Measurements from ENCODE around the gene RNF175.

Gene RNF175

DNA sequence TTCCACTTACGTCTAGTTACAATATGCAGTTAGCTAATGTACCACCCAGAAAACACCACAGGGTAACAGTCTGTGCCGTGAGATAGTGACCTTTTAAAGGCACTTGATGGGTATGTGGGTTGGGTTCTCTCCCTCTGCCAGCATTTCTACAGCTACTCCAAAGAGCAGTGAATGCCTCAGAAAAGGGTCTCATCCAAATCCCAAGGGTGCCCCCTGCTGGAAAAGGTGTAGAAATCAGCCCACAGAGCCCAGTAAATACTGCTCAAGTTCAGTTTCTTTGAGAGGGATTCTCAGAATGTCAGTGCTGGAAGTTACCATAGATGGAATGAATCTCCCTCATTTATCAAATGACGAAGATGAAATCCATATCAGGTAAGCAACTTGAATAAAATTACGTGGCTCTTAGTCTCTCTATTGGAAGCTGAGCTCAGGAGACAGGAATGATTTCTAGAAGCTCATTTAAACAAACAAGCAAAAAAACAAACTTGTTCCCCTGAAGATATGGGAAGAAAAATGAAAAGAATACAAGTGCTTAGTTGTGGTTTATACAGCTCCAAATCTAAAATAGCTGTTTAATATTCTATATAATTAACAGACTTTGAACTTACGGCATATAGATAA, 9.5 kb downstream of the RNF175 start:
- DNase-seq: peak in 47 of 58 donors; percentile 1 to 79 (median 37)

DNA sequence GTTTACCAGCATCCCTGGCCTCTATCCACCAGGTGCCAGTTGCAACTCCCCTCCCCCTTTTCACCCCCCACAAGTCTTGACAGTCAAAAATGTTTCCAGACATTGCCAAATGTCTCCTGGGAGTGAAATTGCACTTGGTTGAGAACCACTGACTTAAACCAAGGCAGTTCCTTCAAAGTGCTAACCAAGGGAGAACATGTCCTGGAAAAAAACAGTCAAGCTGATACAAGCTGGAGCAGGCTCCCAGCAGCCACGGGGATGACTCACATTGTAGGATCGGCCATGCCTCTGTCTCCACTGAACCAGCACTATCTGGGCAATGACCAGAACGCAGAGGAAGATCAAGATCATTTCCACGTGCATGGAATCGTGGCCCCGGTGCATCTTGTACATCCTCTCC, 11.4 kb downstream of the RNF175 start:
- peak in 1 of 58 donors; percentile 3 for DNase-seq

DNA sequence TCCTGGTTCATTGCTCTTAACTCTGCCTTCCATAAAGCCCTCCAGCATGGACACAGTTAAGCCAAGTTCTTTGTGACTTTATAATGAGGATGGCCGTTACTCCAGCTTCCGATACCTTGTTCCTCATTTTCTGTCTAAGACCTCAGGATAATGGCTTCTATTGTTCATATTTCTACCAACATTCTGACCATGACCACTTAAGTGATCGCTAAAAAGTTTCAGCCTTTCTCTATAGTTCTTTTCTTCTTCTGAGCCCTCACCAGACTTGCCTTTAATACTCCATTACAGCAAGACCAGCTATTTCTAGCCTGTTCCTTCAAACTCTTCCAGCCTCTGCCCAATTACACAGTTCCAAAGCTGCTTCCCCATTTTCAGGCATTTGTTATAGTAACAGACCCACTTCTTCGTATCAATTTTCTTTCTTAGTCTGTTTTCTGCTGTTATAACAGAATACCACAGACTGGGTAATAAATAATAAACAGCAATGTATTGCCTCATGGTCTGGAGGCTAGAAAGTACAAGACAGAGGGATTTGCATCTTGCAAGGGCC, 12.3 kb downstream of the RNF175 start:
- DNase-seq: no peak

DNA sequence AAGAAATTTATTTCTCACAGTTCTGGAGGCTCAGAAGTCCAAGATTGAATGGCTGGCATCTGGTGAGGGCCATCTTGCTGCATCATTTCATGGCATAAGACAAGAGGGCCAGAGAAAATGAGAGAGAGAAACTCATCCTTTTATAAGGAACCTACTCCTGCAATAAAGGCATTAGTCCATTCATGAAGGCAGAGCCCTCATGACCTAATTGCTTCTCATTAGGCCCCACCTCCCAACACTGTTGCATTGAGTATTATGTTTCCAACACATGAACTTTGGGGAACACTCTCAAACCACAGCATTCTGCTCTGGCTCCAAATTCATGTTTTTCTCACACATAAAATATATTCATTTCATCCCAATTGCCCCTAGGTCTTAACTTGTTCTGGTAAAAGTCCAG, 14.2 kb downstream of the RNF175 start:
- DNase-seq: no peak

DNA sequence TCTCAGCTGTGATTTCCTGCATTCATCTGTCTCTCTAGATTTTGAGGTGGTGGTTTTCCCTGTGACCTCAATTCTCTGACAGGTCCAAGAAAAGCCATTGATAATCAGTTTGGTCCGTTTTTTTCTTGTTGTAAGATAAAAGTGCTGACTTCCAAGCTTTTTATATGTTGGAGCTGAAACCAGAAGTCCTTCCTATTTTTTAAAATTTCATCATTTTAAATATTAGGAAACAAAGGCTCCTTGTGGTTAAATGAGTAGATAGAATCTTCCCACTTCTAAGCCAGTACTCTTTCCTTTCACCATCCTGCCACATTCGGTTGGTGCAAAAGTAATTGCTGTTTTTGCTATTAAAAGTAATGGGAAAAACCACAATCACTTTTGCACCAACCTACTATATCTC, 18.3 kb downstream of the RNF175 start:
- no peak for DNase-seq

DNA sequence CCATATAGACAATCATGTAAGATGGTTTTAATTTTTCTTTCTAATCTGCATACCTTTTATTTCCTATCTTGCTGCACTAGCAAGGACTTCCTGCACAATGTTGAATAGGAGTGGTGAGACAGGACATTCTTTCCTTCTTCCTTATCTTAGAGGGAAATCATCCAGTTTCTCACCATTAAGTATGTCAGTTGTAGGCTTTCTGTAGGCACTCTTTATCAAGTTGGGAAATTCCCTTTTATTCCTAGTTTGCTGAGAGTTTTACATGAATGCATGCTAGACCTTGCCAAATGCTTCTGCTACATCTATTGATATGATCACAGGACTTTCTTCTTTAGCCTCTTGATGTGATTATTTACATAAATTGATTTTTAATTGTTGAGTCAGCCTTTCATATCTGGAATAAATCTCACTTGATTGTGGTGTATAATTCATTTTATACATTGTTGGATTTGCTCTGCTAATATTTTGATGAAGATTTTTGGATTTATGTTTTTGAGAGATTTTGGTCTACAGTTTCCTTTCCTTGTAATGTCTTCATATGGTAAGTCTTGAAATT, 23.8 kb downstream of the RNF175 start:
- DNase-seq: no peak

DNA sequence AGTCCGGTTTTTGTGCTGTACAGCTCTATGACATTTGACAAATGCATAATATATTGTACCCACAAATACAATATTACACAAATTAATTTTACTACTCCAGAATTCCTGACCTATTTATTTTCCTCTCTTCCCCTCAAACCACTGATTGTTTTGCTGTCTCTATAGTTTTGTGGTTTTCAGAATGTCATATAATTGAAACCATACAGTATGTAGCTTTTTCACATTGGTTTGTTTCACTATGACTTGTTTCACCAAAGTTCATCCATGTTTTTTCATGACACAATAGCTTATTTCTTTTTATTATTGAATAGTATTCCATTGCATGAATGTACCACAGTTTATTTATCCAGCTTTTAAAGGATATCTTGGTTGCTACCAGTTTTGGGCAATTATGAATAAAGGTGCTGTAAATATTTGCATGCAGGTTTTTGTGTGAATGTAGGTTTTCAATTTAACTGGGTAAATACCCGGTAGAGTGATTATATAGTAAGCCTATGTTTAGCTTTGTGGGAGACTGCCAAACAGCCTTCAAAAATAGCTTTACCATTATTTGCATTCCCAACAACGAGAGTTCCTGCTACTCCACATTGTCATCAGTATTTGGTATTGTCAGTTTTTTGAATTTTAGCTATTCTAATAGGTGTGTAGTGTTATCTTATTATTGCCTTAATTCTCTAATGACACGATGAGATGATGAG, 25.9 kb downstream of the RNF175 start:
- DNase-seq: no peak

DNA sequence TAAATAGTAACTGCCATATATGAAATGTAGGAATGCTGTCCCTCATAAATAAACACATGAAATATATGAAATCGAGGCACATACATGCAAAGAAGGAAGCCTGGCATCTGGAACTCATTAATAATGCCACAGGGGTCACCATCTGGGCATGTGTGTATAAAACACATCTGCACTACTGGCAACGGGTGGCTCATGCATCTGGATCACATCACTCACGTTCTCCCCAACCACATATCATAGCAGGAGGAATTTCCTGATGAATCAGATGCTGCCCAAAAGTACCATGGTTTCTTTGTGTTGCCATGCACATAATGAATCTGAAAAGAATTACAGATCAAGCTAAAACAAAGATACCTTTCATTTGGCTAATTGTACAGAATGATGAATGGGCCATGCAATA, 28.6 kb downstream of the RNF175 start:
- no peak for DNase-seq

DNA sequence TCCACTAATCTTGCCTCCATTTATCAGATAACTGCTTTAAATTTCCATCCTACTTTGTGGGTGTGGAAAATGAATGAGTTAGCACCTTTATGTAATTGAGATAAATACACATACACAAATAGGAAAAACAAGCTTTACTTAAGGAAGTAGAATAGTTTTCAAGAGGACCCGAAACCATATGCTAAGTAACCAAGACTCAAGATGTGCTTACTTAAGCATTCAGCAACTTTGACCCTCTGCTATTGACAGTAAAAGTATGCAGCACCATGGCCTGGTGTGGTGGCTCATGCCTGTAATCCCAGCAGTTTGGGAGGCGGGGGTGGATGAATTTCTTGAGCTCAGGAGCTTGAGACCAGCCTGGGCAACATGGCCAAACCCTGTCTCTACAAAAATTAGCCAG, 29.9 kb downstream of the RNF175 start:
- DNase-seq: no peak

DNA sequence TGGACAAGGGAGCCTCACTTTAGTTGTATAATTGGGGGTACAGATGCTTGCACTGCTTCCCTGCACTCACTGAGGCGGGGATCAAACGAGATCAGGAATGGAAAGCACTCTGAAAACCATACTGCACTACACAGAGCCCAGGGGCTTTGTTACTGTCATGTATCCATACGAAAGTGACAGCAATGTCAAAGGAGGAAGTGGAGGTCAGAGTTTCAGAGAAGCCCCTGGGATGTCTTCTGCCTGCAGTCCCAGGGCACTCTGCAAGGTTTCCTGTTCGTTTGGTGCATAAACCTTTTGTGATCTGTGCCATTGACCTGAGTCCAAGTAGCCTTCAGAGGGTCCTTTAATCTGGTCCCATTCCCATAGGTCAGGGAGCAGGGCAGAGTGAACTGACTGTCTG, 31.2 kb downstream of the RNF175 start:
- DNase-seq: no peak

DNA sequence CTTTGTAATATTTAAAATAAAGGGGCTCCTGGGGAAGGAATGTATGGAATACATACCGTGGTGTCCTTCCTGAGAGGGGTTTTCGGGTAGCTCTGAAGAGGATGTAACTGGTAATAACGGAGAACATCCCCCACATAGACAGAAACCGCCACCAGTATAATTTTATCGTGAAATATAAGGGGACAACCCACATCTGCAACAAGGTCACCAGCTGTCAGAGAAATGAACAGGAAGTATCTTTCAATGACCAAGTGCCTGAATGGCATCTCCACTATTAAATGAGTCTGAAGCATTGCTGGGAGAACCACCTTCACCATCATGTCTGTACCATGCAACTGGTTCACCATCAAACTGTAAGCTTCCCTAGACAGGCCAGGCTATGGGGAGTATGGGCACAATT, 31.7 kb downstream of the RNF175 start:
- DNase-seq: no peak

DNA sequence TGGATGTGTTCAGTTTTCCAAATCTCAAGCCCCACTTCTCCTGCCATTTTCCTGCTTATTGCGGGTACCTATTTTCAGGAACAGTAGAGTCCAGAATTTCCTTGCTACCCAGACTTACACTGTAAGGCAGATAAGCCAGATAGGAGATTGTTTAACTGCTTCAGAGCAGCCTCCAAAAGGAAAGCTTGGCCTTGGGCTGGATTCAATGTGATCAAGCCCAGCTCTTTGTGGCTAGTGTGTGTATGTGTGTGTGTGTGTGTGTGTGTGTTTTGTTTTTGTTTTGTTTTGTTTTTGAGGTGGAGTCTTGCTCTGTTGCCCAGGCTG, 34.0 kb downstream of the RNF175 start:
- no peak for DNase-seq

DNA sequence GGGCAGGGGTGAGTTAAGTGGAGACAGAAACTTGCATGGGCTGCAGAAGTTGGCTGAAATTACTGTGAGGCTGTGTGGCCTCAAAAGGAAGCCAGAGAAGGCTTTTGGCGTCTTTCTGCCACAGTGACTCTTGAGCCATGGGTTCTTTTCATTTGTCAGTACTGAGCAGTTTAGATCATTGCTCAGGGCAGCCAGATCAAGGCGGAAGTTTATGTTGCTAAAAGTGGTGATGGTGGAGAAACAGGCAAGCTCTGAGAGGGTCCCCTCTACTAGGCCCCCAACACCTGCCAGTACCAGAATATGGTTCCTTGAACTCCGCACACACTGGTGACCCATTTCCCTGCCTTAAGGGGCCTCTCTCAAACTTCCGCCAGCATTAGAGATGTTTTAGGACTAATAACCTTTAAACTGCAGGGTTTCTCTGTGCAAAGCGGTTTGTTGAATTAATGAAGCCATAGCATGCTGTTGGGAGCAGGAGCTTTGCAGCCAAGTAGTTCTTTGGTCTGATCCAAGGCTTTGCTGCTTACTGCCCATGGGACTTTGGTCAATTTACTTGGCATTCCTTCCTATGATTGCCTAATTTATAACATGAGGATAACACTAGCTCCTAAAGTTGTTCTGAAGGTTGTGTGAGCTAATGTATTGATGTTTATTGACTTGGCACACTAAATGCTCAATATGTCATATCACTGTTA, 34.5 kb downstream of the RNF175 start:
- no peak for DNase-seq

DNA sequence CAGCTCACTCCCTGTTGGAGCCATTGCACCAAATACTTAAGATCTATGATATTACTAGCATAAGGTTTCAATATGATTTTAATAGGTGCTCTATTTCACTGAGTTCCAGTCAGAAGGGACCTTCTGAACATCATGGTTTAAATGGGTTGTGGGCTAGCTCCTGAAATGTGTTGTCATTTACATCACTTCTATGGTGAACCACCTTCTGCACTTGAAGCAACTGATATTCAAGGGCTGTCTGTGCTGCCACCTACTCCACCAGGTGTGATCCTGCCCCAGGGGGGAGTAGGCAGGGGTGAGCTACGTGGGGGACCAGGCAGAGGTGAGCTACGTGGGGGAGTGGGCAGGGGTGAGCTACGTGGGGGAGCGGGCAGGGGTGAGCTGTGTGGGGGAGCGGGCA, 35.2 kb downstream of the RNF175 start:
- no peak for DNase-seq

DNA sequence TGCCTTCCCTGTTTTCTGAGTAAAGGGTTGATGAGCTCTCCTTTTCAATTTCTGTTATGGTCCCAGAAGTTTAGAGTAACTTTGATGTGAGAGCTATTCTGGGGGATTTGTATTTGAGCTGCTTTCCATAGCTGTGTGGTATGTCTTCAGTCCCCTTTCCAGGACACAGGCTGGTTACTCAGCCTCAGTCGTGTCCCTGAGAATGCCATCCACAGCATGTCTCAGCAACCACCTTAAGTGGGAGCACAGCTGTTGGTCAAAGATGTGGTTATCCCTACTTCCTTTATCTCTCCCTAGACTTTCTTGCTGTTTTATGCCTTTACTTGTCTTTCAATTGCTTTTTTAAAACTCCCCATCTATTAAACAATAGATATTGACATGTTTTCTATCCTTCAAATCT, 37.8 kb downstream of the RNF175 start:
- DNase-seq: no peak

DNA sequence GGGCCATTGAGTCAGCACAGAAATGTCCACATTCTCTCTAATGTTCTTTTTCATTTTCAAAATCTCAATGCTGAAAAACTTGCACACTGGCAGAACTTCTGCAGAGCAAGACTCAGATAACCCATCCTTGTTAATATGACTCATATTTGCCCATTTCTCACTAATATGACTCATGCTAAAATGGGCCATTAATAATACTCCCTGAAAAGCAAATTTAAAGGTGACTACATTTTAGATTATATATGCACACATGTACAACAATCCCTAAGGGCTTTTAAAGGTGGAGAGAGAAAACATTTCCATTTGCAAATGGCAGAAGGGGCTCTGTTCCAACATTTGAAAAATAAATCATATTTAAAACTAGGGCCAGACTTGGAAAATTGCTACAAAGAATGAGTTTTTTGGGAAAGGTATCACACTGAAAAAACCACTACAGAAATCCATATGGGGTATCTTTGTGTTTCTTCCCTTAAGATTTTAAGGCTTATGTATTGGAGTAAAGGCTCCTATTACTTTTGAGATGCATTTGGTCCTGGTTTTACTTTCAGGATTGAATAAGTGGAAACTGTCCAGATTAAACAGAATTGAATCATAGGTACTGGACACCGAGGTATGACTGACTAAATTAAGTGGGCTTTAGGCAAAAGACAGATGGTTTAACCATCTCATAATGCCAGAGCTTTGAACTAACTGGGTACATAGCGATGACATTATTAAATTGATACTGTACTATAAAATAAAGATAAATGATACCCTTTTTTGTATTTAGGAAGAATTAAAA, 45.8 kb downstream of the RNF175 start:
- no peak for DNase-seq

DNA sequence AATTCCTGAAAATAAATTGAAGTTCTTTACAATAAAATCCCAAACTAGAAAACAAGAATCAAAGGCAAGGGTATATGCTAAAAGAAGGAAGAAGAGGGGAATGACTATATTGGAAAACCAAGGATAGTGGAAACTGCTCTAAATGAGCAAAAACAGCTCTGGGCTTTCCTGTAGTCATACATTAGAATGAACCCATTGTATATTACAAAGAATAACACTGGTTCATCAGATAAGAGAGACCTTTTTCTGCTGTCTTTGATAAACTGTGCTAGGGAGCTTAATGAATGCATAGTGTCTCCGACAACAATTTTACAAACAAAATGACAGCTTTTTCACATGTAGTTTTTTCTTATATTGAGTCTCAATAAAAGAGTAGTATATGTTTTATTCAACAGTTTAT, 49.1 kb downstream of the RNF175 start:
- DNase-seq: no peak

DNA sequence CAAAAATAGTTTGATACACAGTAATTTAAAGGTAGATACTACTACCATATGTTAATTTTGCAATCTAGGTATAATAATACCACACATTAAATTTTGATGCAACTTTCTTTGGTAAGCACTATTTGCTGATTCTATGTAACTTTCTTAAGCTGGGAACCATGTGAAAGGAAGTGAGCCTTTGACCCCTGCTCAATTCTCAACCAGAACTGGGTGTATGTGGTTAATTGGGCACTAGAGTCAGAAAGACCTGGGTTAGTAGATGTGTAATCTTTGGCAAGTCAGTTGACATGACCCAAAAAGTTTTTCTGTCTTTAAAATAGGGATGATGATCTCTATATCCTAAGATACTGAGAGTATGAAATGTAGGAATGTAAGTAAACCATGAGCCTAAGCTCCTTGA, 53.3 kb downstream of the RNF175 start:
- no peak for DNase-seq

DNA sequence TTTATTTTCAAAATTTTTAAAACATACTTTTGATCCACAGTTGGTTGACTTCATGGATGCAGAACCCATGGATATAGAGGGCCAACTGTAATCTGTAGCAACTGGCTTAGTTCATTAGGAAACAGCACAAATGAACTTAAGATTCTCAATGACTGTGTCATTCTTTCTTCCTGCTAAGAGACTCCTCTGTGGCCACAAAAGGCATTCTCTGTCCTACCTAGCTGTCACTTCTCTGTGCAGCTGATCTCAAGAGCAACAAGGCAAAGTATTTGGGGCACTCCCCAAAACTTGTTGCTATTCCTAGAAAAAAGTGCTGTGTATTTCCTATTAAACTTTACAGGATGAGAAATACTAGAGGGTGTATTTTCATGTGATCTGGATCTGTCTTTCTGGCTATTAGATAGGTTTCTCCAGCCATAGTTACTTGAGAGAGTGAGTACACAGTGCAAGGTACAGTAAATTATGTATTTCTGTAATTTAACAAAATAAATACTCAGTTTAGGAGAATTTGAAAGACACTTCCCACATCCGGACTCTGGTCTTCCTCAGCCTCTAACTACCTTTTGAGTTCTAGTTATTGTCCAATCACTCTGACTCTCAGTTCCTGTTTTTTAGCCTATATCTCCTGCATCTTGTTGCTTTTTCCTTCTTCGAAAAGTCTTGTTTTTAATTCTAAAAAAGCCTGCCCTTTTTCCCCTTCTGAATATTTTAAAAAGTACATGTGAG, 53.9 kb downstream of the RNF175 start:
- no peak for DNase-seq

DNA sequence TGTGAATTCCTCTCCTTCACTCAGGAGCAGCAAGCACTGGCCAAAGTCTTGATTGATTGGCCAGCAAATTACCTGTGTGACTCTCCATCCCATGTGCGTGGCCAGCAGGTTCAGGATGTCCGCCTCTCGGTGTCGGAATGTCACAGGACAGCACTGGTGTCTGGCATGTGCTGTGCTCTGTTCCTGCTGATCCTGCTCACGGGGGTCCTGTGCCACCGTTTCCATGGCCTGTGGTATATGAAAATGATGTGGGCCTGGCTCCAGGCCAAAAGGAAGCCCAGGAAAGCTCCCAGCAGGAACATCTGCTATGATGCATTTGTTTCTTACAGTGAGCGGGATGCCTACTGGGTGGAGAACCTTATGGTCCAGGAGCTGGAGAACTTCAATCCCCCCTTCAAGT, 55.3 kb downstream of the RNF175 start:
- DNase-seq: no peak

DNA sequence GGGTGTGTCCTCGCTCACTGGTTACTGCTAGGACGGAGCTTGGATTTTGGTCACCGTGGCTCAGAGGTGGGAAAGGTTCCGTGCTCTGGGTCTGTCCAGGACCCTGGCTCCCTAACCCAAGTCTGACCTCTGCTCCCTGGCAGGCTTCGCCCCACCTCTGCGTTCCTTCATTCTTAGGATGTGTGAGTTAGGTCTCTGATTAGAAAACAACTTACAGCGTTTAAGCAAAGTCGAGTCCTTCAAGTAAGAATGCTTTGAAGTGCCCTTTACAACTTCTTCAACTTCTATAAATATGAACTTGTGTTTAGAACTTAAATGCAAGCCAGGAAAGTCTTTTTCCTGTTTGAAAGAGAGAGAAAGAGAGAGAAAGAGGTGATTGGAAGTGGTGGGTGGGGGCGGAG, 74.9 kb downstream of the RNF175 start:
- peak in 1 of 58 donors; percentile 20 for DNase-seq
